ENCODE measurements around the gene RXFP4.
"Not testable (repeated sequence)": the region's sequence is repeated elsewhere in the genome, so short reads cannot be mapped to it uniquely, and the experiment has no call there.

RXFP4 gene

DNA sequence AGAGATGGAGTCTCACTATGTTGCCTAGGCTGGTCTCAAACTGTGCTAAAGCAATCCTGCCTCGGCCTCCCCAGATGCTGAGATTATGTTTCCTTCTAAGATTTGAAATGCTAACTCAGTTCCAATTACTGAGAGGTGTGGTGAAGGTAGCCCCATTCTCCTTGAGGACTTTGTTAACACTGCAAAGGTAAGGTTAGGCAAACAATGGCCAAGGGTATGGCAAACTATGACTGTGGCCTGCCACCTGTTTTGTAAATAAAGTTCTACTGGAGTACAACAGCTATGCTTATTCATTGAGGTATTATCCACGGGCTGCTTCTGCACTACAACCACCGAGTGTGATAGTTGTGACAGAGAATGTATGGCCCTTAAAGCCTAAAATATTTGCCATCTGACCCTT, 20.7 kb upstream of the RXFP4 start:
- H3F3A ChIP-seq (ENCODE audit: insufficient read depth): peaks cover 20% of the 10 kb centered on the region
- H3K79me2 ChIP-seq (ENCODE audit: insufficient read depth, low read length): no peaks in the 10 kb centered on the region
- no peak overlapping the region for H2AFZ ChIP-seq (ENCODE audit: low read depth, low read length, severe bottlenecking)
- no peaks in the 10 kb centered on the region for H3K27me3 ChIP-seq (ENCODE audit: low read length)
- H3K27ac ChIP-seq (ENCODE audit: low read depth, low read length): no peak overlapping the region
- no peaks in the 10 kb centered on the region for H3K9me2 ChIP-seq (replicated peaks; ENCODE audit: insufficient read depth, low read length)
- H3K9ac ChIP-seq (ENCODE audit: low read length): no peak overlapping the region
- no peak overlapping the region for H3K4me2 ChIP-seq (ENCODE audit: low read depth, low read length, poor library complexity, severe bottlenecking)
- no peaks in the 10 kb centered on the region for H3K9me3 ChIP-seq (ENCODE audit: insufficient read depth, low read length)
- TF ChIP-seq EZH2phosphoT487 (conservative IDR thresholded peaks at IDR 0.05; ENCODE audit: low read length): no peak
- TF ChIP-seq, protein P1, sequence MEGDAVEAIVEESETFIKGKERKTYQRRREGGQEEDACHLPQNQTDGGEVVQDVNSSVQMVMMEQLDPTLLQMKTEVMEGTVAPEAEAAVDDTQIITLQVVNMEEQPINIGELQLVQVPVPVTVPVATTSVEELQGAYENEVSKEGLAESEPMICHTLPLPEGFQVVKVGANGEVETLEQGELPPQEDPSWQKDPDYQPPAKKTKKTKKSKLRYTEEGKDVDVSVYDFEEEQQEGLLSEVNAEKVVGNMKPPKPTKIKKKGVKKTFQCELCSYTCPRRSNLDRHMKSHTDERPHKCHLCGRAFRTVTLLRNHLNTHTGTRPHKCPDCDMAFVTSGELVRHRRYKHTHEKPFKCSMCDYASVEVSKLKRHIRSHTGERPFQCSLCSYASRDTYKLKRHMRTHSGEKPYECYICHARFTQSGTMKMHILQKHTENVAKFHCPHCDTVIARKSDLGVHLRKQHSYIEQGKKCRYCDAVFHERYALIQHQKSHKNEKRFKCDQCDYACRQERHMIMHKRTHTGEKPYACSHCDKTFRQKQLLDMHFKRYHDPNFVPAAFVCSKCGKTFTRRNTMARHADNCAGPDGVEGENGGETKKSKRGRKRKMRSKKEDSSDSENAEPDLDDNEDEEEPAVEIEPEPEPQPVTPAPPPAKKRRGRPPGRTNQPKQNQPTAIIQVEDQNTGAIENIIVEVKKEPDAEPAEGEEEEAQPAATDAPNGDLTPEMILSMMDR (IDR thresholded peaks at IDR 0.05; ENCODE audit: insufficient read depth, low read length, poor library complexity, severe bottlenecking): no peak
- H4K20me1 ChIP-seq (ENCODE audit: low read depth, low read length): no peaks in the 10 kb centered on the region
- H3K36me3 ChIP-seq (ENCODE audit: low read length): peaks cover 59% of the 10 kb centered on the region
- H3K4me3 ChIP-seq (ENCODE audit: insufficient read depth, low read length, poor library complexity, severe bottlenecking): no peak overlapping the region

DNA sequence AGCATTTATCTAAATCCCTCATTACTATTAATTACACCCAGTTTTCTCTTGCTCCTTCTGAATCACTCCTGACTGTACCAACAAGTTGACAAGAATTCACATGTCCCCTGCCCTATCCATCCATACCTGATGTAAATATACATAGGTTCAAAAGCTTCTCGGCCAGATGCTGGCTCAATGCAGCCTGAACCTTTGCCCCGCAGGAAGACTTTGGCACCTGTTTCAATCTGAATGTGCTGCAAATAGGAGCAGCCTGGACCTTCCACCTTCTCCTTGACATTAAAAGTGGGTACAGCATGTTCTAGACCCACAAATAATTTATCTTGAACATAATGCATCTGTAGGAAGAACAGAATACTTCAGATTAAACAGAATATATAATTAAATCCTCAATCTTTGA, 15.9 kb upstream of the RXFP4 start:
- H3K9me2 ChIP-seq (replicated peaks; ENCODE audit: insufficient read depth, low read length): no peaks in the 10 kb centered on the region
- TF ChIP-seq EZH2phosphoT487 (conservative IDR thresholded peaks at IDR 0.05; ENCODE audit: low read length): no peak
- TF ChIP-seq, protein P1 (IDR thresholded peaks at IDR 0.05; ENCODE audit: insufficient read depth, low read length, poor library complexity, severe bottlenecking): no peak
- H3K9me3 ChIP-seq (ENCODE audit: insufficient read depth, low read length): no peaks in the 10 kb centered on the region
- peaks cover 20% of the 10 kb centered on the region for H3K79me2 ChIP-seq (ENCODE audit: insufficient read depth, low read length)
- no peak overlapping the region for H3K4me2 ChIP-seq (ENCODE audit: low read depth, low read length, poor library complexity, severe bottlenecking)
- peaks cover 12% of the 10 kb centered on the region for H4K20me1 ChIP-seq (ENCODE audit: low read depth, low read length)
- no peak overlapping the region for H3K4me3 ChIP-seq (ENCODE audit: insufficient read depth, low read length, poor library complexity, severe bottlenecking)
- no peak overlapping the region for H3K9ac ChIP-seq (ENCODE audit: low read length)
- H3F3A ChIP-seq (ENCODE audit: insufficient read depth): peaks cover 9% of the 10 kb centered on the region; the same call in 1 of the 2 replicates
- H2AFZ ChIP-seq (ENCODE audit: low read depth, low read length, severe bottlenecking): no peak overlapping the region
- no peaks in the 10 kb centered on the region for H3K27me3 ChIP-seq (ENCODE audit: low read length)
- H3K36me3 ChIP-seq (ENCODE audit: low read length): peaks cover 66% of the 10 kb centered on the region
- H3K27ac ChIP-seq (ENCODE audit: low read depth, low read length): no peak overlapping the region

DNA sequence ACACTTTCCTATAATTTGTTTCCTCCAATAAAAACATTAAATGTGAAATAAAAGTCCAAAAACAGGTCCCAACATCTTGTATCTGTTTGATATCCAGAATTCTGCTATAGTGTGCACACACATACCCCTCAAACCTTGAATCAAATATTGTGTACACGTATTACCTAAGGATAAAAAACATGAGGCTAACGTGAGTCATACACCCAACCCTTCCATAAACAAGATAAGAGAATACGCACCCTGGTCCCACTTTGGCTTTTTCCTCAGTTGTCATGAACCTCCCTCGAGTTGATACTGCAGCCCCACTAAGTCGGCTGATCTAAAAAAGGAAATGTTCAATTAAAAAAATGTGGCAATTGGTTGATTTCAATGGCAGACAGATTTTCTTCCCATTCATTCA, 12.4 kb upstream of the RXFP4 start:
- H3K4me2 ChIP-seq (ENCODE audit: low read depth, low read length, poor library complexity, severe bottlenecking): no peak overlapping the region
- no peak for TF ChIP-seq EZH2phosphoT487 (conservative IDR thresholded peaks at IDR 0.05; ENCODE audit: low read length)
- TF ChIP-seq, protein P1 (IDR thresholded peaks at IDR 0.05; ENCODE audit: insufficient read depth, low read length, poor library complexity, severe bottlenecking): no peak
- H3K36me3 ChIP-seq (ENCODE audit: low read length): peaks cover 60% of the 10 kb centered on the region

DNA sequence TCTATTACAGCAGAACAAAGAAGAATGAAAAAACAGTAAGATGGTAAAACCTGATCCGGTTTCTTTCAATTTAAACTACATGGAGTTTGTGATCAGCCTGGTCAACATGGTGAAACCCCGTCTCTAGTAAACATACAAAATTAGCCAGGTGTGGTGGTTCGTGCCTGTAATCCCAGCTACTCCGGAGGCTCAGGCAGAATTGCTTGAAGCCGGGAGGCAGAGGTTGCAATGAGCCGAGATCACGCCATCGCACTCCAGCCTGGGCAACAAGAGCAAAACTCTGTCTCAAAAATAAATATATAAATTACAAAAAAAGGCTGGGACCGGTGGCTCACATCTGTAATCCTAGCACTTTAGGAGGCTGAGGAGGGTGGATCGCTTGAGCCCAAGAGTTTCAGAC, 10.7 kb upstream of the RXFP4 start:
- Histone ChIP-seq H3F3A (ENCODE audit: insufficient read depth) (peaks cover 31% of the 10 kb centered on the region), H3K79me2 (ENCODE audit: insufficient read depth, low read length) (peaks cover 58% of the 10 kb centered on the region), H3K9ac (ENCODE audit: low read length) (peak overlapping the region; percentile 94; the same call in 1 of the 2 replicates), H4K20me1 (ENCODE audit: low read depth, low read length) (peaks cover 33% of the 10 kb centered on the region), H3K4me2 (ENCODE audit: low read depth, low read length, poor library complexity, severe bottlenecking) (peak overlapping the region; percentile 88), H3K36me3 (ENCODE audit: low read length) (peaks cover 54% of the 10 kb centered on the region)
- not testable (repeated sequence) for H3K27ac ChIP-seq (ENCODE audit: low read depth, low read length); H2AFZ ChIP-seq (ENCODE audit: low read depth, low read length, severe bottlenecking); H3K27me3 ChIP-seq (ENCODE audit: low read length); H3K9me3 ChIP-seq (ENCODE audit: insufficient read depth, low read length); H3K9me2 ChIP-seq (replicated peaks; ENCODE audit: insufficient read depth, low read length); H3K4me3 ChIP-seq (ENCODE audit: insufficient read depth, low read length, poor library complexity, severe bottlenecking)

More for the DNA sequence above, 12.4 kb upstream of the RXFP4 start:
- Histone ChIP-seq H3K9me2 (replicated peaks; ENCODE audit: insufficient read depth, low read length) (no peaks in the 10 kb centered on the region), H3K9ac (ENCODE audit: low read length) (no peak overlapping the region), H3K9me3 (ENCODE audit: insufficient read depth, low read length) (no peaks in the 10 kb centered on the region), H2AFZ (ENCODE audit: low read depth, low read length, severe bottlenecking) (no peak overlapping the region), H4K20me1 (ENCODE audit: low read depth, low read length) (peaks cover 33% of the 10 kb centered on the region), H3K4me3 (ENCODE audit: insufficient read depth, low read length, poor library complexity, severe bottlenecking) (no peak overlapping the region), H3K27ac (ENCODE audit: low read depth, low read length) (no peak overlapping the region), H3F3A (ENCODE audit: insufficient read depth) (peaks cover 25% of the 10 kb centered on the region), H3K79me2 (ENCODE audit: insufficient read depth, low read length) (peaks cover 56% of the 10 kb centered on the region), H3K27me3 (ENCODE audit: low read length) (no peaks in the 10 kb centered on the region)

Measured in SU-DHL-6 (cell line).